ENCODE data around the gene SERGEF. TPM values are rescaled to one million over a fixed set of nuclear protein-coding genes. Genes with fewer than 3 reads are reported as not detected.

The SERGEF gene
- total and polyA plus RNA-seq, 2 of the 13 experiments (the other 11 are each of a cell fraction or from before 2014, with no cell fraction given): 54.5 to 114 TPM

GRCh38 chr11:17985517-17985916, 27.3 kb downstream of the SERGEF start:
- H3K4me3 ChIP-seq (replicated peaks in 1 of 3; ENCODE audit: insufficient read depth in 1 of 3, low read depth in 2 of 3, low read length in 3 of 3): no peak overlapping the region
- ATAC-seq (no peak), DNase-seq (ENCODE audit: low spot score) (peak; percentile 54), FAIRE-seq (no peak)
- no peaks in the 10 kb centered on the region for H4K20me1 ChIP-seq (ENCODE audit: insufficient read depth, low read length)
- POLR2A ChIA-PET: interaction anchor here (1.3 to 4.7 kb wide), 3 partner anchors 15 to 28 kb away, joined by 3 to 34 read pairs (median 19); partner anchors contain the start of gene SERGEF
- in situ Hi-C loops (cut with HindIII; ENCODE audit: extremely low pct_ligation_motif_present, low pct_unique_long_range_greater_than_20kb): no loop called here
- no peak overlapping the region for H2AFZ ChIP-seq (ENCODE audit: low read length)
- H3K4me2 ChIP-seq (ENCODE audit: low read depth, low read length): no peak overlapping the region
- intact Hi-C loops (cut with micrococcal nuclease; ENCODE audit: unreplicated experiment): no loop called here
- TF ChIP-seq YEATS2 (CRISPR knock-in tag; IDR thresholded peaks at IDR 0.05; ENCODE audit: borderline replicate concordance) (no peak), FOSL2 (CRISPR knock-in tag; IDR thresholded peaks at IDR 0.05) (peak; percentile 42; the same call in 1 of the 2 replicates), PAWR (CRISPR knock-in tag; IDR thresholded peaks at IDR 0.05; ENCODE audit: borderline replicate concordance) (no peak)
- no peaks in the 10 kb centered on the region for H3K9me3 ChIP-seq (ENCODE audit: low read length)
- WGBS (ENCODE audit: low lambda C conversion rate): 75% methylated on average over 1 of the region's 1 CpG
- H3K27ac ChIP-seq (ENCODE audit: extremely low read length, insufficient read depth, low read length): peak overlapping the region; percentile 79
- H3K27me3 ChIP-seq (ENCODE audit: control insufficient read depth in 1 of 2, insufficient read depth in 2 of 2, low read length in 2 of 2): no peaks in the 10 kb centered on the region
- BruUV-seq (replicated peaks): no TSS peak
- peaks cover 2 to 46% of the 10 kb centered on the region in 2 experiments for H3K36me3 ChIP-seq (replicated peaks in 1 of 2; ENCODE audit: control insufficient read depth in 1 of 2, insufficient read depth in 2 of 2, low read length in 2 of 2)
- no peak overlapping the region for H3K9ac ChIP-seq (ENCODE audit: insufficient read depth, low read depth, low read length)
- CTCF ChIA-PET (ENCODE audit: low intra/inter-chr PET ratio, low total read pairs): no interaction called here
- no peaks in the 10 kb centered on the region for H3K79me2 ChIP-seq (ENCODE audit: insufficient read depth, low read length)
- peaks cover 61% of the 10 kb centered on the region for H3K4me1 ChIP-seq (ENCODE audit: insufficient read depth, low read length)

GRCh38 chr11:17983569-17983968, 29.3 kb downstream of the SERGEF start:
- H3K27me3 ChIP-seq (ENCODE audit: control insufficient read depth in 1 of 2, insufficient read depth in 2 of 2, low read length in 2 of 2): no peaks in the 10 kb centered on the region
- peaks cover 4 to 51% of the 10 kb centered on the region in 2 experiments for H3K36me3 ChIP-seq (replicated peaks in 1 of 2; ENCODE audit: control insufficient read depth in 1 of 2, insufficient read depth in 2 of 2, low read length in 2 of 2)
- 95% methylated on average over 1 of the region's 1 CpG for WGBS (ENCODE audit: low lambda C conversion rate)
- peaks cover 10% of the 10 kb centered on the region for H4K20me1 ChIP-seq (ENCODE audit: insufficient read depth, low read length)
- ChIA-PET CTCF (ENCODE audit: low intra/inter-chr PET ratio, low total read pairs) (no interaction called here), POLR2A (no interaction called here)
- TF ChIP-seq STAT6 (CRISPR knock-in tag; IDR thresholded peaks at IDR 0.05; ENCODE audit: borderline replicate concordance) (no peak), RFXAP (CRISPR knock-in tag; IDR thresholded peaks at IDR 0.05; ENCODE audit: borderline replicate concordance) (no peak), TOE1 (CRISPR knock-in tag; IDR thresholded peaks at IDR 0.05) (no peak), NFKBIZ (CRISPR knock-in tag; IDR thresholded peaks at IDR 0.05) (no peak), MAFK (conservative IDR thresholded peaks at IDR 0.05 in 1 of 2, IDR thresholded peaks at IDR 0.05 in 1 of 2; ENCODE audit: low read length in 2 of 2) (peak; percentile 37 to 52; a peak in 3 of 4 replicates), SMAD1 (CRISPR knock-in tag; IDR thresholded peaks at IDR 0.05; ENCODE audit: borderline replicate concordance, low read depth) (no peak)
- no TSS peak for BruUV-seq (replicated peaks)
- H3K27ac ChIP-seq (ENCODE audit: extremely low read length, insufficient read depth, low read length): no peak overlapping the region
- no peaks in the 10 kb centered on the region for H3K79me2 ChIP-seq (ENCODE audit: insufficient read depth, low read length)
- H3K4me3 ChIP-seq (replicated peaks in 1 of 3; ENCODE audit: insufficient read depth in 1 of 3, low read depth in 2 of 3, low read length in 3 of 3): no peak overlapping the region
- no peak overlapping the region for H3K9ac ChIP-seq (ENCODE audit: insufficient read depth, low read depth, low read length)
- H3K4me2 ChIP-seq (ENCODE audit: low read depth, low read length): no peak overlapping the region
- H2AFZ ChIP-seq (ENCODE audit: low read length): no peak overlapping the region
- DNase-seq (ENCODE audit: low spot score): no peak
- no peaks in the 10 kb centered on the region for H3K9me3 ChIP-seq (ENCODE audit: low read length)
- no peak for ATAC-seq
- intact Hi-C loops (cut with micrococcal nuclease; ENCODE audit: unreplicated experiment): no loop called here
- in situ Hi-C loops (cut with HindIII; ENCODE audit: extremely low pct_ligation_motif_present, low pct_unique_long_range_greater_than_20kb): no loop called here
- H3K4me1 ChIP-seq (ENCODE audit: insufficient read depth, low read length): peaks cover 58% of the 10 kb centered on the region
- no peak for FAIRE-seq
